Measurements from ENCODE around the gene NAT8L. TPM values are rescaled to one million over a fixed set of nuclear protein-coding genes. Genes with fewer than 3 reads are reported as not detected.

The NAT8L gene
- total and polyA plus RNA-seq, 2 of the 13 experiments (the other 11 are each of a cell fraction or from before 2014, with no cell fraction given), result 2.2 to 3.3 TPM

DNA sequence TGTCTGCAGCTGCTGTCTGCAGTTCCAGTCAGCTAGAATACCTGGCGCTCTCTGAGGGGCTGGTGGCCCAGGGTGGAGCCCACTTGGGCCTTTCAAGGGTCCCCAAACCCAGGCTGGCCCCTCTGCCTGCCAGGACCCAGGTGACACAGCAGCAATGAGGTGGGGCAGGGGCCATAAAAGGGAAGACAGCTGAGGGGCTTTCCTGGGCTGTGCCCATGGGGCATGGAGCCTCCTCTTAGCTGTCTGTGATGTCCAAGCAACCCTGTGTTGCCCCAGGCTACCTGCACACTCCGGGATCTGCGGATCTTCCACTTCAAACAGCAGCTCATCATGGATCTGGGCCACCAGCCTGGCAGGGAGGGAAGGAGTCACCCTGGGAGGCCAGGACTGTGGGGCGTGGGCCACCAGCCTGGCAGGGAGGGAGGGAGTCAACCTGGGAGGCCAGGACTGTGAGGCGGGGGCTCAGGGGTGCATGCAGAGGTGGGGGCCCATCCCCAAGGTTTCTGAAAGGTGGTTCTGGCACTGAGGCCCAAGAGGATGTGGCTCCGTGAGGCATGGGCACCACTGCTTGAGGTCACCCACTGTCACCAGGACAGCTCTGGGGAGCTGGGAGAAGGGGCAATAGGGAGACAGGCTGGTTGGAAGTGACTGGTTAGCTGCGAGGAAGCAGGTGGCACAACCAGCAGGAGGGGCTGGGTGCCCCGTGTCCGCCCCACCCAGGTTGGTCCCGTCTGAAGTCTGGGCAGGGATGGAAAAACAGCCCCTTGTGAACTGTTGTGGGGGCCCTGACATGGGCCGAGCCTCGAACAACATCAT, 16.3 kb downstream of the NAT8L start:
- FAIRE-seq, result no peak
- H3K4me1 ChIP-seq (ENCODE audit: insufficient read depth, low read length), result peaks cover 91% of the 10 kb centered on the region
- no peak overlapping the region for H3K27ac ChIP-seq (ENCODE audit: extremely low read length, insufficient read depth, low read length)
- ChIA-PET POLR2A (no interaction called here), CTCF (ENCODE audit: low intra/inter-chr PET ratio, low total read pairs) (no interaction called here)
- DNase-seq (ENCODE audit: low spot score), result no peak
- no peak overlapping the region for H3K4me2 ChIP-seq (ENCODE audit: low read depth, low read length)
- intact Hi-C loops (cut with micrococcal nuclease; ENCODE audit: unreplicated experiment), result no loop called here
- no peaks in the 10 kb centered on the region for H3K79me2 ChIP-seq (ENCODE audit: insufficient read depth, low read length)
- no peaks in the 10 kb centered on the region for H3K9me3 ChIP-seq (ENCODE audit: low read length)
- no peaks in the 10 kb centered on the region for H4K20me1 ChIP-seq (ENCODE audit: insufficient read depth, low read length)
- WGBS (ENCODE audit: low lambda C conversion rate), result 81% methylated on average over 3 of the region's 12 CpGs
- H3K9ac ChIP-seq (ENCODE audit: insufficient read depth, low read depth, low read length), result no peak overlapping the region
- ATAC-seq, result no peak
- no peak overlapping the region for H2AFZ ChIP-seq (ENCODE audit: low read length)
- H3K27me3 ChIP-seq (ENCODE audit: control insufficient read depth in 1 of 2, insufficient read depth in 2 of 2, low read length in 2 of 2), result no peaks in the 10 kb centered on the region
- BruUV-seq (replicated peaks), result no TSS peak
- H3K4me3 ChIP-seq (replicated peaks in 1 of 3; ENCODE audit: insufficient read depth in 1 of 3, low read depth in 2 of 3, low read length in 3 of 3), result no peak overlapping the region
- in situ Hi-C loops (cut with HindIII; ENCODE audit: extremely low pct_ligation_motif_present, low pct_unique_long_range_greater_than_20kb), result no loop called here
- no peaks in the 10 kb centered on the region for H3K36me3 ChIP-seq (replicated peaks in 1 of 2; ENCODE audit: control insufficient read depth in 1 of 2, insufficient read depth in 2 of 2, low read length in 2 of 2)
- TF ChIP-seq MIXL1 (CRISPR knock-in tag; IDR thresholded peaks at IDR 0.05), result no peak
- TF ChIP-seq CEBPB (IDR thresholded peaks at IDR 0.05; ENCODE audit: borderline replicate concordance, low read depth, low read length), result no peak
- TF ChIP-seq RORA (CRISPR knock-in tag; IDR thresholded peaks at IDR 0.05), result no peak
- TF ChIP-seq, protein P1, sequence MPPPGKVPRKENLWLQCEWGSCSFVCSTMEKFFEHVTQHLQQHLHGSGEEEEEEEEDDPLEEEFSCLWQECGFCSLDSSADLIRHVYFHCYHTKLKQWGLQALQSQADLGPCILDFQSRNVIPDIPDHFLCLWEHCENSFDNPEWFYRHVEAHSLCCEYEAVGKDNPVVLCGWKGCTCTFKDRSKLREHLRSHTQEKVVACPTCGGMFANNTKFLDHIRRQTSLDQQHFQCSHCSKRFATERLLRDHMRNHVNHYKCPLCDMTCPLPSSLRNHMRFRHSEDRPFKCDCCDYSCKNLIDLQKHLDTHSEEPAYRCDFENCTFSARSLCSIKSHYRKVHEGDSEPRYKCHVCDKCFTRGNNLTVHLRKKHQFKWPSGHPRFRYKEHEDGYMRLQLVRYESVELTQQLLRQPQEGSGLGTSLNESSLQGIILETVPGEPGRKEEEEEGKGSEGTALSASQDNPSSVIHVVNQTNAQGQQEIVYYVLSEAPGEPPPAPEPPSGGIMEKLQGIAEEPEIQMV (CRISPR knock-in tag; IDR thresholded peaks at IDR 0.05; ENCODE audit: low read depth), result no peak
- TF ChIP-seq, protein P2, sequence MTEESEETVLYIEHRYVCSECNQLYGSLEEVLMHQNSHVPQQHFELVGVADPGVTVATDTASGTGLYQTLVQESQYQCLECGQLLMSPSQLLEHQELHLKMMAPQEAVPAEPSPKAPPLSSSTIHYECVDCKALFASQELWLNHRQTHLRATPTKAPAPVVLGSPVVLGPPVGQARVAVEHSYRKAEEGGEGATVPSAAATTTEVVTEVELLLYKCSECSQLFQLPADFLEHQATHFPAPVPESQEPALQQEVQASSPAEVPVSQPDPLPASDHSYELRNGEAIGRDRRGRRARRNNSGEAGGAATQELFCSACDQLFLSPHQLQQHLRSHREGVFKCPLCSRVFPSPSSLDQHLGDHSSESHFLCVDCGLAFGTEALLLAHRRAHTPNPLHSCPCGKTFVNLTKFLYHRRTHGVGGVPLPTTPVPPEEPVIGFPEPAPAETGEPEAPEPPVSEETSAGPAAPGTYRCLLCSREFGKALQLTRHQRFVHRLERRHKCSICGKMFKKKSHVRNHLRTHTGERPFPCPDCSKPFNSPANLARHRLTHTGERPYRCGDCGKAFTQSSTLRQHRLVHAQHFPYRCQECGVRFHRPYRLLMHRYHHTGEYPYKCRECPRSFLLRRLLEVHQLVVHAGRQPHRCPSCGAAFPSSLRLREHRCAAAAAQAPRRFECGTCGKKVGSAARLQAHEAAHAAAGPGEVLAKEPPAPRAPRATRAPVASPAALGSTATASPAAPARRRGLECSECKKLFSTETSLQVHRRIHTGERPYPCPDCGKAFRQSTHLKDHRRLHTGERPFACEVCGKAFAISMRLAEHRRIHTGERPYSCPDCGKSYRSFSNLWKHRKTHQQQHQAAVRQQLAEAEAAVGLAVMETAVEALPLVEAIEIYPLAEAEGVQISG (CRISPR knock-in tag; IDR thresholded peaks at IDR 0.05), result no peak
- no peak for TF ChIP-seq NFE2L1 (CRISPR knock-in tag; IDR thresholded peaks at IDR 0.05; ENCODE audit: borderline replicate concordance)
- TF ChIP-seq, protein P3, sequence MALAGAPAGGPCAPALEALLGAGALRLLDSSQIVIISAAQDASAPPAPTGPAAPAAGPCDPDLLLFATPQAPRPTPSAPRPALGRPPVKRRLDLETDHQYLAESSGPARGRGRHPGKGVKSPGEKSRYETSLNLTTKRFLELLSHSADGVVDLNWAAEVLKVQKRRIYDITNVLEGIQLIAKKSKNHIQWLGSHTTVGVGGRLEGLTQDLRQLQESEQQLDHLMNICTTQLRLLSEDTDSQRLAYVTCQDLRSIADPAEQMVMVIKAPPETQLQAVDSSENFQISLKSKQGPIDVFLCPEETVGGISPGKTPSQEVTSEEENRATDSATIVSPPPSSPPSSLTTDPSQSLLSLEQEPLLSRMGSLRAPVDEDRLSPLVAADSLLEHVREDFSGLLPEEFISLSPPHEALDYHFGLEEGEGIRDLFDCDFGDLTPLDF (CRISPR knock-in tag; IDR thresholded peaks at IDR 0.05), result no peak
- TF ChIP-seq ZNF280D (CRISPR knock-in tag; IDR thresholded peaks at IDR 0.05), result no peak
- TF ChIP-seq RXRA (CRISPR knock-in tag; IDR thresholded peaks at IDR 0.05), result no peak
- TF ChIP-seq GABPA (IDR thresholded peaks at IDR 0.05; ENCODE audit: low read depth, low read length), result no peak
- TF ChIP-seq GABPA (CRISPR knock-in tag; IDR thresholded peaks at IDR 0.05; ENCODE audit: low read depth), result no peak
- no peak for TF ChIP-seq ZNF230 (CRISPR knock-in tag; IDR thresholded peaks at IDR 0.05)
- TF ChIP-seq KDM1A (CRISPR knock-in tag; IDR thresholded peaks at IDR 0.05), result no peak
- TF ChIP-seq TMF1 (CRISPR knock-in tag; IDR thresholded peaks at IDR 0.05; ENCODE audit: low read depth), result no peak
- no peak for TF ChIP-seq MIER3 (CRISPR knock-in tag; IDR thresholded peaks at IDR 0.05; ENCODE audit: borderline replicate concordance)
- no peak for TF ChIP-seq ZNF768 (CRISPR knock-in tag; IDR thresholded peaks at IDR 0.05)
- no peak for TF ChIP-seq ZNF557 (CRISPR knock-in tag; IDR thresholded peaks at IDR 0.05)
